ENCODE data around the gene KIF2A. TPM values are rescaled to one million over a fixed set of nuclear protein-coding genes. Genes with fewer than 3 reads are reported as not detected.

Gene KIF2A
- total and polyA plus RNA-seq, 2 of the 8 experiments (the other 6 are each of a cell fraction or from before 2014, with no cell fraction given) = 18.4 to 97.1 TPM

- no peak for DNase-seq (ENCODE audit: low read depth in 1 of 2, low spot score in 2 of 2)
- H2AK5ac ChIP-seq (ENCODE audit: low read depth, low read length) = no peak overlapping the region
- H3K9me3 ChIP-seq (ENCODE audit: insufficient read depth in 2 of 2, low read depth in 1 of 2, low read length in 1 of 2) = no peaks in the 10 kb centered on the region
- H3K4ac ChIP-seq (replicated peaks; ENCODE audit: insufficient read length, low read depth, low read length) = no peak overlapping the region
- no peak overlapping the region for H2BK20ac ChIP-seq (ENCODE audit: low read length)
- ChIA-PET POLR2A (ENCODE audit: partially characterized antibody) (interaction anchor here (3.3 kb wide), 1 partner anchor 15 kb away, joined by 17 read pairs; the partner anchor contains the start of gene DIMT1), CTCF (ENCODE audit: partially characterized antibody) (interaction anchor here (1.0 kb wide), 1 partner anchor 42 kb away, joined by 4 read pairs; no protein-coding TSS in a partner anchor)
- no peak overlapping the region for H2BK15ac ChIP-seq (ENCODE audit: low read length)
- TF ChIP-seq TAF7 (optimal IDR thresholded peaks at IDR 0.05; ENCODE audit: borderline replicate concordance, low read depth, low read length) = no peak
- no peak for TF ChIP-seq ZNF274 (IDR thresholded peaks at IDR 0.05; ENCODE audit: borderline replicate concordance, extremely low read depth, low read length)
- no peak for TF ChIP-seq RNF2 (IDR thresholded peaks at IDR 0.05; ENCODE audit: borderline replicate concordance, low read depth, low read length, missing control alignments, poor library complexity, severe bottlenecking)
- TF ChIP-seq RBBP5 (IDR thresholded peaks at IDR 0.05; ENCODE audit: borderline replicate concordance, low read depth, low read length) = no peak
- no peak for TF ChIP-seq KDM4A (IDR thresholded peaks at IDR 0.05; ENCODE audit: low read depth, low read length, severe bottlenecking)
- TF ChIP-seq KDM1A (IDR thresholded peaks at IDR 0.05; ENCODE audit: borderline replicate concordance, low read length) = no peak
- no peak for TF ChIP-seq TEAD4 (IDR thresholded peaks at IDR 0.05; ENCODE audit: low read depth, low read length)
- TF ChIP-seq CHD1 (IDR thresholded peaks at IDR 0.05; ENCODE audit: low read depth, low read length) = no peak
- no peak for TF ChIP-seq EP300 (IDR thresholded peaks at IDR 0.05; ENCODE audit: borderline replicate concordance in 1 of 2, low read depth in 2 of 2, low read length in 2 of 2)
- TF ChIP-seq SIRT6 (IDR thresholded peaks at IDR 0.05; ENCODE audit: low read length) = no peak
- TF ChIP-seq TCF12 (IDR thresholded peaks at IDR 0.05; ENCODE audit: low read depth, low read length) = no peak
- no peak overlapping the region for H3K56ac ChIP-seq (replicated peaks; ENCODE audit: insufficient read length, low read depth, low read length)
- H3K79me2 ChIP-seq (ENCODE audit: control insufficient read depth in 1 of 2, insufficient read depth in 2 of 2, low read length in 2 of 2) = peaks cover 13 to 94% of the 10 kb centered on the region in 2 experiments
- no peak overlapping the region for H4K5ac ChIP-seq (ENCODE audit: insufficient read length, low read depth, low read length)
- H4K8ac ChIP-seq (ENCODE audit: extremely low read depth, insufficient read depth, low read length) = no peak overlapping the region
- no peak overlapping the region for H2BK12ac ChIP-seq (ENCODE audit: low read depth, low read length)
- H3K9ac ChIP-seq (replicated peaks in 1 of 4; ENCODE audit: extremely low read depth in 1 of 4, low read depth in 3 of 4, low read length in 3 of 4) = no peak overlapping the region
- H3K79me1 ChIP-seq (ENCODE audit: low read depth, low read length) = no peaks in the 10 kb centered on the region; the same call in 1 of the 2 replicates
- 0 out of 2 replicates have a peak, but pooled peaks cover under 1% of the 10 kb centered on the region for H3K23me2 ChIP-seq (ENCODE audit: low read depth, low read length)
- H4K91ac ChIP-seq (replicated peaks; ENCODE audit: insufficient read length, low read length) = no peak overlapping the region
- H3K14ac ChIP-seq (ENCODE audit: insufficient read length) = no peak overlapping the region
- H3K23ac ChIP-seq (ENCODE audit: insufficient read length) = no peak overlapping the region
- no peak overlapping the region for H3K18ac ChIP-seq (ENCODE audit: extremely low read depth, low read length)
- no peak overlapping the region for H3K4me2 ChIP-seq (ENCODE audit: insufficient read depth in 1 of 2, low read depth in 2 of 2, low read length in 2 of 2)
- peaks cover 0 to 2% of the 10 kb centered on the region in 2 experiments for H4K20me1 ChIP-seq (replicated peaks in 1 of 2; ENCODE audit: control insufficient read depth in 1 of 2, insufficient read depth in 2 of 2, low read length in 2 of 2)
- no peak overlapping the region for H3K27ac ChIP-seq (ENCODE audit: low read depth, low read length)
- no peak overlapping the region for H2AFZ ChIP-seq (ENCODE audit: low read length)
- H3K27me3 ChIP-seq (replicated peaks in 1 of 4; ENCODE audit: control insufficient read depth in 3 of 4, extremely low read depth in 1 of 4, insufficient read depth in 3 of 4, low read length in 3 of 4) = no peaks in the 10 kb centered on the region
- H3K36me3 ChIP-seq (ENCODE audit: control insufficient read depth in 2 of 4, insufficient read depth in 4 of 4, low read length in 3 of 4) = no peaks in the 10 kb centered on the region
- H2BK5ac ChIP-seq (ENCODE audit: low read depth, low read length) = no peak overlapping the region
- H3K4me3 ChIP-seq (ENCODE audit: extremely low read depth in 1 of 4, insufficient read depth in 2 of 4, low read depth in 3 of 4, low read length in 4 of 4) = no peak overlapping the region
- peaks cover 0 to 2% (median 0%) of the 10 kb centered on the region in 4 experiments; a peak in 1 of 7 replicates for H3K4me1 ChIP-seq (replicated peaks in 1 of 4; ENCODE audit: control insufficient read depth in 3 of 4, insufficient read depth in 4 of 4, low read length in 3 of 4)
- no peak overlapping the region for H2BK120ac ChIP-seq (replicated peaks; ENCODE audit: low read depth, low read length)
- no peak for FAIRE-seq
- WGBS, 2 experiments (ENCODE audit: extremely low coverage in 1 of 2, insufficient coverage in 1 of 2, insufficient read length in 1 of 2, insufficient replicate concordance in 2 of 2, low coverage in 1 of 2, low lambda C conversion rate in 2 of 2, missing lambda C conversion rate in 1 of 2) = 95% methylated on average over 4 of the region's 4 CpGs; no CpG with 5 or more reads in 1 of the 2 experiments
These were observed 112.6 kb downstream of the KIF2A start for GRCh38 chr5:62418462-62419076.

All from H1 (cell line).